COLO829 (cell line): ENCODE measurements around the gene TMEM114.
"Not testable (repeated sequence)": the region's sequence is repeated elsewhere in the genome, so short reads cannot be mapped to it uniquely, and the experiment has no call there.

ENCODE experiments used
- DNase-seq: peaks from one replicate; pipeline ENCODE4 v3.0.0; 2012; ENCODE audit warnings: low spot score

The TMEM114 gene

GRCh38 chr16:8572919-8573724 lies 17.2 kb downstream of the TMEM114 start:
- DNase-seq, result no peak

GRCh38 chr16:8572063-8572918 lies 18.0 kb downstream of the TMEM114 start:
- DNase-seq, result no peak

- peak; percentile 68 for DNase-seq
Observed at GRCh38 chr16:8571061-8571596, 19.2 kb downstream of the TMEM114 start.

GRCh38 chr16:8570393-8570792 lies 19.9 kb downstream of the TMEM114 start:
- DNase-seq, result not testable (repeated sequence)

GRCh38 chr16:8569650-8570346 lies 20.5 kb downstream of the TMEM114 start:
- DNase-seq, result no peak

GRCh38 chr16:8568231-8568617 lies 22.1 kb downstream of the TMEM114 start:
- no peak for DNase-seq

- DNase-seq, result peak; percentile 87
Observed at GRCh38 chr16:8567355-8568230, 22.7 kb downstream of the TMEM114 start.

GRCh38 chr16:8565498-8565897 lies 24.8 kb downstream of the TMEM114 start:
- DNase-seq, result no peak

- no peak for DNase-seq
Observed at GRCh38 chr16:8564934-8565345, 25.4 kb downstream of the TMEM114 start.

GRCh38 chr16:8563944-8564540 lies 26.3 kb downstream of the TMEM114 start:
- not testable (repeated sequence) for DNase-seq

GRCh38 chr16:8561496-8561895 lies 28.8 kb downstream of the TMEM114 start:
- no peak for DNase-seq

- DNase-seq, result no peak
Observed at GRCh38 chr16:8555400-8555799, 34.9 kb downstream of the TMEM114 start.

GRCh38 chr16:8554881-8555280 lies 35.4 kb downstream of the TMEM114 start:
- DNase-seq, result no peak

GRCh38 chr16:8554022-8554421 lies 36.3 kb downstream of the TMEM114 start:
- DNase-seq, result no peak

- DNase-seq, result no peak
Observed at GRCh38 chr16:8552487-8553221, 37.7 kb downstream of the TMEM114 start.

- no peak for DNase-seq
Observed at GRCh38 chr16:8551388-8552332, 38.7 kb downstream of the TMEM114 start.

GRCh38 chr16:8550728-8551387 lies 39.5 kb downstream of the TMEM114 start:
- no peak for DNase-seq

- no peak for DNase-seq
Observed at GRCh38 chr16:8549843-8550412, 40.4 kb downstream of the TMEM114 start.
